ENCODE data around the gene DHRS7C. TPM values are rescaled to one million over a fixed set of nuclear protein-coding genes. Genes with fewer than 3 reads are reported as not detected.

The DHRS7C gene
- total RNA-seq, 1 donor from 2014 or later, result not detected

- Histone ChIP-seq H3K27ac (ENCODE audit: low read depth, low read length) (no peak overlapping the region), H3K4me1 (ENCODE audit: insufficient read depth, low read length) (no peaks in the 10 kb centered on the region), H3K36me3 (ENCODE audit: insufficient read depth, low read length) (no peaks in the 10 kb centered on the region), H3K4me2 (ENCODE audit: low read length) (no peak overlapping the region), H2AFZ (ENCODE audit: low read depth, low read length) (no peak overlapping the region), H4K20me1 (ENCODE audit: insufficient read depth, low read length) (no peaks in the 10 kb centered on the region), H3K9me3 (ENCODE audit: insufficient read depth, low read depth, low read length) (no peaks in the 10 kb centered on the region), H3K79me2 (ENCODE audit: insufficient read depth, low read length) (no peaks in the 10 kb centered on the region), H3K27me3 (ENCODE audit: insufficient read depth, low read length) (no peaks in the 10 kb centered on the region), H3K9ac (ENCODE audit: low read length) (no peak overlapping the region), H3K4me3 (ENCODE audit: insufficient read depth, low read depth, low read length) (no peak overlapping the region)
- FAIRE-seq (no peak), DNase-seq (ENCODE audit: low read depth) (no peak)
- H3K36me3 Mint-ChIP-seq (ENCODE audit: low read depth, unreplicated experiment), result no peaks in the 10 kb centered on the region
- no peak for TF ChIP-seq CTCF (IDR thresholded peaks at IDR 0.05; ENCODE audit: insufficient read depth, low read depth, low read length)
- TF ChIP-seq EZH2 (IDR thresholded peaks at IDR 0.05; ENCODE audit: insufficient read depth, low read length), result no peak
- H3K4me3 Mint-ChIP-seq (ENCODE audit: unreplicated experiment), result no peak overlapping the region
- H3K9me3 Mint-ChIP-seq (ENCODE audit: unreplicated experiment), result no peaks in the 10 kb centered on the region
- no peak overlapping the region for H3K27ac Mint-ChIP-seq (ENCODE audit: unreplicated experiment)
- H3K27me3 Mint-ChIP-seq (ENCODE audit: low read depth, unreplicated experiment), result peaks cover 3% of the 10 kb centered on the region
- peaks cover 5% of the 10 kb centered on the region for H3K4me1 Mint-ChIP-seq (ENCODE audit: low read depth, unreplicated experiment)
These were observed 21.8 kb upstream of the DHRS7C start for GRCh38 chr17:9813166-9813565.

- TF ChIP-seq CTCF (IDR thresholded peaks at IDR 0.05; ENCODE audit: insufficient read depth, low read depth, low read length) (no peak), EZH2 (IDR thresholded peaks at IDR 0.05; ENCODE audit: insufficient read depth, low read length) (no peak)
- no peak overlapping the region for H2AFZ ChIP-seq (ENCODE audit: low read depth, low read length)
- FAIRE-seq, result no peak
These were observed 20.1 kb upstream of the DHRS7C start for GRCh38 chr17:9811537-9811936.

GRCh38 chr17:9811086-9811485, 19.7 kb upstream of the DHRS7C start:
- peaks cover 5% of the 10 kb centered on the region for H3K27me3 Mint-ChIP-seq (ENCODE audit: low read depth, unreplicated experiment)
- no peak overlapping the region for H3K27ac ChIP-seq (ENCODE audit: low read depth, low read length)
- no peaks in the 10 kb centered on the region for H3K9me3 Mint-ChIP-seq (ENCODE audit: unreplicated experiment)
- H3K4me1 ChIP-seq (ENCODE audit: insufficient read depth, low read length), result no peaks in the 10 kb centered on the region
- H3K36me3 ChIP-seq (ENCODE audit: insufficient read depth, low read length), result no peaks in the 10 kb centered on the region
- TF ChIP-seq EZH2 (IDR thresholded peaks at IDR 0.05; ENCODE audit: insufficient read depth, low read length), result no peak
- TF ChIP-seq CTCF (IDR thresholded peaks at IDR 0.05; ENCODE audit: insufficient read depth, low read depth, low read length), result no peak
- H4K20me1 ChIP-seq (ENCODE audit: insufficient read depth, low read length), result no peaks in the 10 kb centered on the region
- DNase-seq (ENCODE audit: low read depth), result peak; percentile 8
- H3K27ac Mint-ChIP-seq (ENCODE audit: unreplicated experiment), result no peak overlapping the region
- no peaks in the 10 kb centered on the region for H3K9me3 ChIP-seq (ENCODE audit: insufficient read depth, low read depth, low read length)
- no peak overlapping the region for H3K4me3 Mint-ChIP-seq (ENCODE audit: unreplicated experiment)
- H3K36me3 Mint-ChIP-seq (ENCODE audit: low read depth, unreplicated experiment), result no peaks in the 10 kb centered on the region
- H3K4me2 ChIP-seq (ENCODE audit: low read length), result no peak overlapping the region
- H3K27me3 ChIP-seq (ENCODE audit: insufficient read depth, low read length), result no peaks in the 10 kb centered on the region
- no peak overlapping the region for H2AFZ ChIP-seq (ENCODE audit: low read depth, low read length)
- H3K79me2 ChIP-seq (ENCODE audit: insufficient read depth, low read length), result no peaks in the 10 kb centered on the region
- H3K4me3 ChIP-seq (ENCODE audit: insufficient read depth, low read depth, low read length), result no peak overlapping the region
- no peak for FAIRE-seq
- no peak overlapping the region for H3K9ac ChIP-seq (ENCODE audit: low read length)
- H3K4me1 Mint-ChIP-seq (ENCODE audit: low read depth, unreplicated experiment), result peaks cover 5% of the 10 kb centered on the region

More at GRCh38 chr17:9811537-9811936, 20.1 kb upstream of the DHRS7C start:
- no peak for DNase-seq (ENCODE audit: low read depth)
- H3K36me3 Mint-ChIP-seq (ENCODE audit: low read depth, unreplicated experiment), result no peaks in the 10 kb centered on the region
- Histone ChIP-seq H3K4me3 (ENCODE audit: insufficient read depth, low read depth, low read length) (no peak overlapping the region), H3K27ac (ENCODE audit: low read depth, low read length) (no peak overlapping the region), H3K79me2 (ENCODE audit: insufficient read depth, low read length) (no peaks in the 10 kb centered on the region), H3K9ac (ENCODE audit: low read length) (no peak overlapping the region), H3K9me3 (ENCODE audit: insufficient read depth, low read depth, low read length) (no peaks in the 10 kb centered on the region), H3K36me3 (ENCODE audit: insufficient read depth, low read length) (no peaks in the 10 kb centered on the region), H3K4me2 (ENCODE audit: low read length) (no peak overlapping the region), H3K27me3 (ENCODE audit: insufficient read depth, low read length) (no peaks in the 10 kb centered on the region), H4K20me1 (ENCODE audit: insufficient read depth, low read length) (no peaks in the 10 kb centered on the region), H3K4me1 (ENCODE audit: insufficient read depth, low read length) (no peaks in the 10 kb centered on the region)
- H3K27me3 Mint-ChIP-seq (ENCODE audit: low read depth, unreplicated experiment), result peaks cover 4% of the 10 kb centered on the region
- H3K9me3 Mint-ChIP-seq (ENCODE audit: unreplicated experiment), result no peaks in the 10 kb centered on the region
- H3K4me3 Mint-ChIP-seq (ENCODE audit: unreplicated experiment), result no peak overlapping the region
- no peak overlapping the region for H3K27ac Mint-ChIP-seq (ENCODE audit: unreplicated experiment)
- H3K4me1 Mint-ChIP-seq (ENCODE audit: low read depth, unreplicated experiment), result peaks cover 5% of the 10 kb centered on the region

Data from astrocyte (in vitro differentiated cells and primary cell).